Right lung (tissue), 10 donors: ENCODE data around the gene ZNF77. TPM values are rescaled to one million over a fixed set of nuclear protein-coding genes. Genes with fewer than 3 reads are reported as not detected.
"Not testable (repeated sequence)": the region's sequence is repeated elsewhere in the genome, so short reads cannot be mapped to it uniquely, and the experiment has no call there.

ENCODE experiments used
- DNase-seq, 2 donors: peaks; one replicate each; pipeline ENCODE4 v3.0.0-alpha.2; 2013
- long read RNA-seq, 8 donors: transcript quantifications; one replicate each; lab custom pipeline, GENCODE V29; 2026
- polyA plus RNA-seq, 5 donors: library from polyadenylated mRNA; unstranded; fragments of 120-200 nt; gene quantifications; one replicate each; pipeline versions ENCODE4 v1.2.1 to v1.2.3, GENCODE V29; 2013; ENCODE audit warnings: inconsistent platforms in 1 of 5, low replicate concordance in 1 of 5; ENCODE audit not compliant: insufficient read length in 5 of 5, insufficient read depth in 1 of 5

The ZNF77 gene
- 10 to 100 TPM in 1 of 5 donors, 1 to 10 TPM in 4; 7.7 to 11.1 (median 8.8) TPM for polyA plus RNA-seq
- long read RNA-seq, donor 1, partial matches to known transcripts: 8 of 9 reads
- long read RNA-seq, donor 1, other reads (novel, unspliced or antisense): 0 of 9 reads
- long read RNA-seq, donor 2: 0 reads
- long read RNA-seq, donor 3, partial matches to known transcripts: 0 of 2 reads
- long read RNA-seq, donor 3, other reads (novel, unspliced or antisense): 0 of 2 reads
- long read RNA-seq, donor 4, partial matches to known transcripts: 7 of 7 reads
- long read RNA-seq, donor 4, other reads (novel, unspliced or antisense): 0 of 7 reads
- long read RNA-seq, donor 5, partial matches to known transcripts: 0 of 1 reads
- long read RNA-seq, donor 5, other reads (novel, unspliced or antisense): 0 of 1 reads
- long read RNA-seq, donor 6, partial matches to known transcripts: 0 of 2 reads
- long read RNA-seq, donor 6, other reads (novel, unspliced or antisense): 0 of 2 reads
- long read RNA-seq, donor 7, partial matches to known transcripts: 0 of 1 reads
- long read RNA-seq, donor 7, other reads (novel, unspliced or antisense): 0 of 1 reads
- long read RNA-seq, donor 8: 0 reads

GRCh38 chr19:2944775-2945574 lies at the start of gene ZNF77:
TSS of gene ZNF77 (minus strand) at chr19:2944971. CDS start at chr19:2944840, 131 bp downstream.
- DNase-seq: peak; percentile 97 to 98

- DNase-seq: no peak
These were observed 48.8 kb upstream of the ZNF77 start for GRCh38 chr19:2993579-2993978.

GRCh38 chr19:2992958-2993357 lies 48.2 kb upstream of the ZNF77 start:
- no peak for DNase-seq

- not testable (repeated sequence) for DNase-seq
These were observed 47.6 kb upstream of the ZNF77 start for GRCh38 chr19:2992333-2992732.

GRCh38 chr19:2989236-2989946 lies 44.6 kb upstream of the ZNF77 start:
- DNase-seq: no peak

GRCh38 chr19:2988568-2988967 lies 43.8 kb upstream of the ZNF77 start:
- DNase-seq: no peak

- no peak for DNase-seq
These were observed 43.0 kb upstream of the ZNF77 start for GRCh38 chr19:2987797-2988196.

- DNase-seq: peak; percentile 63 to 73
These were observed 42.3 kb upstream of the ZNF77 start for GRCh38 chr19:2986951-2987524.

GRCh38 chr19:2984215-2984528 lies 39.4 kb upstream of the ZNF77 start:
- no peak for DNase-seq

- DNase-seq: peak; percentile 78 to 79
These were observed 38.8 kb upstream of the ZNF77 start for GRCh38 chr19:2983351-2984214.

- DNase-seq: peak; percentile 88 to 89
These were observed 38.2 kb upstream of the ZNF77 start for GRCh38 chr19:2982983-2983350.

GRCh38 chr19:2982561-2982960 lies 37.8 kb upstream of the ZNF77 start:
- DNase-seq: no peak

- DNase-seq: no peak
These were observed 37.1 kb upstream of the ZNF77 start for GRCh38 chr19:2981898-2982297.

- no peak for DNase-seq
These were observed 34.0 kb upstream of the ZNF77 start for GRCh38 chr19:2978772-2979171.

GRCh38 chr19:2978166-2978767 lies 33.5 kb upstream of the ZNF77 start:
- no peak for DNase-seq

- DNase-seq: no peak
These were observed 33.0 kb upstream of the ZNF77 start for GRCh38 chr19:2977746-2978138.

GRCh38 chr19:2977001-2977745 lies 32.4 kb upstream of the ZNF77 start, which contains the start of gene TLE6:
TSS of gene TLE6 (plus strand) at chr19:2977564. CDS start at chr19:2978234, 670 bp downstream.
- DNase-seq: peak; percentile 95 to 96

GRCh38 chr19:2976609-2977000 lies 31.8 kb upstream of the ZNF77 start:
- no peak for DNase-seq

- DNase-seq: no peak
These were observed 29.7 kb upstream of the ZNF77 start for GRCh38 chr19:2974342-2975041.
